Stomach (tissue), 4 donors: ENCODE measurements around the gene RGMB.

Experiments
- EP300 ChIP-seq: sonication (generic); formaldehyde crosslinking; IDR thresholded peaks from one replicate; pipeline ENCODE4 v1.6.1; 2017; ENCODE audit warnings: antibody characterized with exemption
- POLR2AphosphoS5 ChIP-seq, 3 donors: sonication (generic); formaldehyde crosslinking; IDR thresholded peaks; one replicate each; pipeline ENCODE4 v1.6.1; 2016; ENCODE audit warnings: antibody characterized with exemption in 3 of 3

- TF ChIP-seq EP300 (no peak), POLR2AphosphoS5 (IDR thresholded peaks at IDR 0.05) (no peak)
These were observed 22.8 kb upstream of the RGMB start for GRCh38 chr5:98750693-98751092.
